Measurements from ENCODE around the gene STK24. TPM values are rescaled to one million over a fixed set of nuclear protein-coding genes. Genes with fewer than 3 reads are reported as not detected.
A peak's percentile ranks its signal among the peaks of the same experiment; 100 is the strongest.

Gene STK24
- total RNA-seq, 1 donor = 82.2 TPM

DNA sequence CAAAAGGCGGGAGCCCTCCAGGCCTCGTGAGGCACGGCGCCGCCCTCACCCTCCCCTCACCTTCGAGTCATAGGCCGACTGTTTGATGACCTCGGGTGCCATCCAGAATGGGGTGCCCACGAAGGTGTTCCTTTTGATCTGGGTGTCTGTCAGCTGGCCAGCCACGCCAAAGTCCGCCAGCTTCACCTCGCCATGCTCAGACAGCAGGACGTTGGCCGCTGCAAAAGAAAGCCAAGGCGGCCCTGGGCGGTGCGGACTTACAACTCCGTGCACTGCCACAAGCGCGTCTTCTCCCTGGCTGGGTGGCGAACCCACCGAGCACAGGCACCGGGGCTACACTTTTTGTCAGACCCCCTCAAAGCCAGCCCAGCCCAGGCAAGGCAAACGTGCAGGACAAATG lies 102.1 kb downstream of the STK24 start:
- H2AFZ ChIP-seq (ENCODE audit: low read length) = no peak overlapping the region
- no peak overlapping the region for H3K27ac ChIP-seq (ENCODE audit: low read depth, low read length)
- no peaks in the 10 kb centered on the region for H3K9me3 ChIP-seq (ENCODE audit: low read depth, low read length)
- no peaks in the 10 kb centered on the region for H3K27me3 ChIP-seq (ENCODE audit: insufficient read depth, low read length)
- no peak overlapping the region for H3K4me3 ChIP-seq (ENCODE audit: insufficient read depth, low read length)
- peaks cover 38% of the 10 kb centered on the region for H3K36me3 ChIP-seq (ENCODE audit: insufficient read depth, low read length)
- no peaks in the 10 kb centered on the region for H4K20me1 ChIP-seq (ENCODE audit: insufficient read depth, low read length)
- H3K79me2 ChIP-seq (ENCODE audit: insufficient read depth, low read length) = peaks cover 86% of the 10 kb centered on the region
- TF ChIP-seq, protein P1, sequence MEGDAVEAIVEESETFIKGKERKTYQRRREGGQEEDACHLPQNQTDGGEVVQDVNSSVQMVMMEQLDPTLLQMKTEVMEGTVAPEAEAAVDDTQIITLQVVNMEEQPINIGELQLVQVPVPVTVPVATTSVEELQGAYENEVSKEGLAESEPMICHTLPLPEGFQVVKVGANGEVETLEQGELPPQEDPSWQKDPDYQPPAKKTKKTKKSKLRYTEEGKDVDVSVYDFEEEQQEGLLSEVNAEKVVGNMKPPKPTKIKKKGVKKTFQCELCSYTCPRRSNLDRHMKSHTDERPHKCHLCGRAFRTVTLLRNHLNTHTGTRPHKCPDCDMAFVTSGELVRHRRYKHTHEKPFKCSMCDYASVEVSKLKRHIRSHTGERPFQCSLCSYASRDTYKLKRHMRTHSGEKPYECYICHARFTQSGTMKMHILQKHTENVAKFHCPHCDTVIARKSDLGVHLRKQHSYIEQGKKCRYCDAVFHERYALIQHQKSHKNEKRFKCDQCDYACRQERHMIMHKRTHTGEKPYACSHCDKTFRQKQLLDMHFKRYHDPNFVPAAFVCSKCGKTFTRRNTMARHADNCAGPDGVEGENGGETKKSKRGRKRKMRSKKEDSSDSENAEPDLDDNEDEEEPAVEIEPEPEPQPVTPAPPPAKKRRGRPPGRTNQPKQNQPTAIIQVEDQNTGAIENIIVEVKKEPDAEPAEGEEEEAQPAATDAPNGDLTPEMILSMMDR (IDR thresholded peaks at IDR 0.05; ENCODE audit: extremely low read depth, low read depth, low read length) = no peak
- H3K4me2 ChIP-seq (ENCODE audit: insufficient read depth, low read length) = no peak overlapping the region
- peaks cover 35% of the 10 kb centered on the region for H3K4me1 ChIP-seq (ENCODE audit: insufficient read depth, low read length)
- DNase-seq (ENCODE audit: insufficient read length, low spot score, missing footprints) = peak; percentile 26

DNA sequence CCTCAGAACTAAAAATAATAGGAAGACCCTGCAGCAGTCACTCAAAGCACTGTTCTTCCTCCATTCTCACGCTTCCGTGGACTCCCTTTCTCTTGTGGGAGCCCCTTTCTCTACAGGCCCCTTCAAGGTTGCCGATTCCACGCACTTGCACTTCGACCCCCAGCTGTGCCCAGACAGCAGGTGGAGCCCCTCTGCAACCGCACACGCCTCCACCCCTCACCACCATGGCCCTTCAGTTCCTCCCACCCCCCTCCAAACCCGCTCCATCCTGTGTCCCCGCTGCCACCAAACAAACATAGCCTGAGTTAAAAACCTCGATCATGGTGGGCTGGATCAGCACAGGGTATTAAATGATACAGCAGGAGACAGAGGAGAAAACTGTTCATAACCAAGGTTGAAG lies 102.6 kb downstream of the STK24 start:
- Histone ChIP-seq H2AFZ (ENCODE audit: low read length) (no peak overlapping the region), H3K27me3 (ENCODE audit: insufficient read depth, low read length) (no peaks in the 10 kb centered on the region), H3K4me3 (ENCODE audit: insufficient read depth, low read length) (no peak overlapping the region), H3K4me1 (ENCODE audit: insufficient read depth, low read length) (peaks cover 35% of the 10 kb centered on the region), H3K79me2 (ENCODE audit: insufficient read depth, low read length) (peaks cover 84% of the 10 kb centered on the region), H3K9me3 (ENCODE audit: low read depth, low read length) (no peaks in the 10 kb centered on the region), H3K36me3 (ENCODE audit: insufficient read depth, low read length) (peaks cover 38% of the 10 kb centered on the region), H4K20me1 (ENCODE audit: insufficient read depth, low read length) (no peaks in the 10 kb centered on the region), H3K27ac (ENCODE audit: low read depth, low read length) (peak overlapping the region; percentile 27), H3K4me2 (ENCODE audit: insufficient read depth, low read length) (no peak overlapping the region)
- TF ChIP-seq, protein P1 (IDR thresholded peaks at IDR 0.05; ENCODE audit: extremely low read depth, low read depth, low read length) = no peak
- DNase-seq (ENCODE audit: insufficient read length, low spot score, missing footprints) = peak; percentile 18

DNA sequence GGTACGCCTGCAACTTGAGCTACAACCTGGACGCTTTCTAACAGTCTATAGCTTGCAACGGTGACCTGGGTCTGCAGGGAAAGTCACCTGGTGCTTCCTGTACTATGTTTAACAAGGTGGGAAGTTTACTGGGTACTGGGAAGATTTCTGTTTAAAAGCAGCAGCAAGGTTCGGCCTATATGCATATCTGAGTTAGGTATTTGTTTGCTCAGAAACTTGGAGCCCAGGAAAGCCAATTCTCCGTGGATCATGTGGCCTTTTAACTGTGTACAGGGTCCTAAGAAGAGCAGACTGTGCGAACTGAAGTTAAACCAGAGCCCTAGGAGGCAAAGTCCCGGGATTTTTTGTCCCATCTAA lies 103.1 kb downstream of the STK24 start:
- no peaks in the 10 kb centered on the region for H3K27me3 ChIP-seq (ENCODE audit: insufficient read depth, low read length)
- no peak for DNase-seq (ENCODE audit: insufficient read length, low spot score, missing footprints)
- H3K36me3 ChIP-seq (ENCODE audit: insufficient read depth, low read length) = peaks cover 38% of the 10 kb centered on the region
- no peaks in the 10 kb centered on the region for H4K20me1 ChIP-seq (ENCODE audit: insufficient read depth, low read length)
- TF ChIP-seq, protein P1 (IDR thresholded peaks at IDR 0.05; ENCODE audit: extremely low read depth, low read depth, low read length) = no peak
- no peaks in the 10 kb centered on the region for H3K9me3 ChIP-seq (ENCODE audit: low read depth, low read length)
- H3K79me2 ChIP-seq (ENCODE audit: insufficient read depth, low read length) = peaks cover 82% of the 10 kb centered on the region
- H3K4me3 ChIP-seq (ENCODE audit: insufficient read depth, low read length) = no peak overlapping the region
- peak overlapping the region; percentile 27 for H3K27ac ChIP-seq (ENCODE audit: low read depth, low read length)
- H3K4me2 ChIP-seq (ENCODE audit: insufficient read depth, low read length) = no peak overlapping the region
- H3K4me1 ChIP-seq (ENCODE audit: insufficient read depth, low read length) = peaks cover 35% of the 10 kb centered on the region
- no peak overlapping the region for H2AFZ ChIP-seq (ENCODE audit: low read length)

DNA sequence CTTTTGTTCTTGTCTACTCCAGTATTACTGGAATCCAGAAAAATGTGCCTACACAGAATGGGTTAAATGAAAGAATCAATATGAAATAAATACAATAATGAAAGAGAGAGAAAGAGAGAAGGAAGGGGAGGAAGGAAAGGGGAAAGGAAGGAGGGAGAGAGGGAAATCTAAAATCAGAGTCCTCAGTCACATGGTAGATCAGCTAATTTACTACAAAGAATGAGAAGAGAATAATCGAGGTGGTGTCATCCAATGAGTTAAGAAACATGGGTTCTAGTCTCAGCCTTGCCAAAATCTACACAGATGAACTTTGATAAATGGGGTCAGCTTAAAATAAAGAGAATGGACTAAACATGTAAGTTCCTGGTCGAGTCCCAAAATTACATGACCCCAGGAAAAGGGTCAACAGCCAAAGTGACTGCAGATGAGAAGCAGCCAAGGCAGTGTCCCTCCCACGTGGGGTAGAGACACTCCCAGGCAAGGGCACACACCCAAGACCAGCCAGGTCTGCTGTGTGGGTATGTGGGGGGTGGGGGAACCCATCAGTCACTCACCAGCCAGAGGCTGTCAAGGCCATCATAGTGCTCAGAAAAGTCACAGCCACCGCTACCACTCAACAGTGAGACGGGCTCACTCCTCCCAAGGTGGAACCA lies 103.6 kb downstream of the STK24 start:
- Histone ChIP-seq H3K27me3 (ENCODE audit: insufficient read depth, low read length) (no peaks in the 10 kb centered on the region), H3K4me1 (ENCODE audit: insufficient read depth, low read length) (peaks cover 30% of the 10 kb centered on the region), H2AFZ (ENCODE audit: low read length) (no peak overlapping the region), H4K20me1 (ENCODE audit: insufficient read depth, low read length) (no peaks in the 10 kb centered on the region), H3K27ac (ENCODE audit: low read depth, low read length) (peak overlapping the region; percentile 27), H3K9me3 (ENCODE audit: low read depth, low read length) (no peaks in the 10 kb centered on the region), H3K4me3 (ENCODE audit: insufficient read depth, low read length) (no peak overlapping the region), H3K36me3 (ENCODE audit: insufficient read depth, low read length) (peaks cover 39% of the 10 kb centered on the region), H3K79me2 (ENCODE audit: insufficient read depth, low read length) (peaks cover 81% of the 10 kb centered on the region), H3K4me2 (ENCODE audit: insufficient read depth, low read length) (no peak overlapping the region)
- TF ChIP-seq, protein P1 (IDR thresholded peaks at IDR 0.05; ENCODE audit: extremely low read depth, low read depth, low read length) = no peak
- peak; percentile 76 for DNase-seq (ENCODE audit: insufficient read length, low spot score, missing footprints)

Data from osteoblast (primary cell).